ENCODE measurements around the gene HARS1.
A peak's percentile ranks its signal among the peaks of the same experiment; 100 is the strongest.
"Not testable (repeated sequence)": the region's sequence is repeated elsewhere in the genome, so short reads cannot be mapped to it uniquely, and the experiment has no call there.

HARS1 gene, protein sequence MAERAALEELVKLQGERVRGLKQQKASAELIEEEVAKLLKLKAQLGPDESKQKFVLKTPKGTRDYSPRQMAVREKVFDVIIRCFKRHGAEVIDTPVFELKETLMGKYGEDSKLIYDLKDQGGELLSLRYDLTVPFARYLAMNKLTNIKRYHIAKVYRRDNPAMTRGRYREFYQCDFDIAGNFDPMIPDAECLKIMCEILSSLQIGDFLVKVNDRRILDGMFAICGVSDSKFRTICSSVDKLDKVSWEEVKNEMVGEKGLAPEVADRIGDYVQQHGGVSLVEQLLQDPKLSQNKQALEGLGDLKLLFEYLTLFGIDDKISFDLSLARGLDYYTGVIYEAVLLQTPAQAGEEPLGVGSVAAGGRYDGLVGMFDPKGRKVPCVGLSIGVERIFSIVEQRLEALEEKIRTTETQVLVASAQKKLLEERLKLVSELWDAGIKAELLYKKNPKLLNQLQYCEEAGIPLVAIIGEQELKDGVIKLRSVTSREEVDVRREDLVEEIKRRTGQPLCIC

GRCh38 chr5:140690941-140691924, at the start of gene HARS1, which contains the start of gene HARS2:
Gene HARS1, minus strand, starts transcription at chr5:140691370. Its CDS starts 66 bp downstream, at chr5:140691304.
Gene HARS2, plus strand, starts transcription at chr5:140691455. Its CDS starts 194 bp downstream, at chr5:140691649.
- peak; percentile 96 to 97 for DNase-seq (ENCODE audit: low read depth in 2 of 2)
- peak within 1 kb of the TSS; percentile 68 to 88 for H3K4me3 ChIP-seq (replicated peaks in 1 of 2; ENCODE audit: low read depth in 2 of 2, low read length in 2 of 2)
- TF ChIP-seq, protein P1, sequence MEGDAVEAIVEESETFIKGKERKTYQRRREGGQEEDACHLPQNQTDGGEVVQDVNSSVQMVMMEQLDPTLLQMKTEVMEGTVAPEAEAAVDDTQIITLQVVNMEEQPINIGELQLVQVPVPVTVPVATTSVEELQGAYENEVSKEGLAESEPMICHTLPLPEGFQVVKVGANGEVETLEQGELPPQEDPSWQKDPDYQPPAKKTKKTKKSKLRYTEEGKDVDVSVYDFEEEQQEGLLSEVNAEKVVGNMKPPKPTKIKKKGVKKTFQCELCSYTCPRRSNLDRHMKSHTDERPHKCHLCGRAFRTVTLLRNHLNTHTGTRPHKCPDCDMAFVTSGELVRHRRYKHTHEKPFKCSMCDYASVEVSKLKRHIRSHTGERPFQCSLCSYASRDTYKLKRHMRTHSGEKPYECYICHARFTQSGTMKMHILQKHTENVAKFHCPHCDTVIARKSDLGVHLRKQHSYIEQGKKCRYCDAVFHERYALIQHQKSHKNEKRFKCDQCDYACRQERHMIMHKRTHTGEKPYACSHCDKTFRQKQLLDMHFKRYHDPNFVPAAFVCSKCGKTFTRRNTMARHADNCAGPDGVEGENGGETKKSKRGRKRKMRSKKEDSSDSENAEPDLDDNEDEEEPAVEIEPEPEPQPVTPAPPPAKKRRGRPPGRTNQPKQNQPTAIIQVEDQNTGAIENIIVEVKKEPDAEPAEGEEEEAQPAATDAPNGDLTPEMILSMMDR (IDR thresholded peaks at IDR 0.05; ENCODE audit: low read depth, low read length), result no peak

GRCh38 chr5:140737486-140737885, 46.3 kb upstream of the HARS1 start:
- TF ChIP-seq, protein P1 (IDR thresholded peaks at IDR 0.05; ENCODE audit: low read depth, low read length), result no peak
- H3K4me3 ChIP-seq (replicated peaks in 1 of 2; ENCODE audit: low read depth in 2 of 2, low read length in 2 of 2), result no peak overlapping the region
- DNase-seq (ENCODE audit: low read depth in 2 of 2), result no peak

DNA sequence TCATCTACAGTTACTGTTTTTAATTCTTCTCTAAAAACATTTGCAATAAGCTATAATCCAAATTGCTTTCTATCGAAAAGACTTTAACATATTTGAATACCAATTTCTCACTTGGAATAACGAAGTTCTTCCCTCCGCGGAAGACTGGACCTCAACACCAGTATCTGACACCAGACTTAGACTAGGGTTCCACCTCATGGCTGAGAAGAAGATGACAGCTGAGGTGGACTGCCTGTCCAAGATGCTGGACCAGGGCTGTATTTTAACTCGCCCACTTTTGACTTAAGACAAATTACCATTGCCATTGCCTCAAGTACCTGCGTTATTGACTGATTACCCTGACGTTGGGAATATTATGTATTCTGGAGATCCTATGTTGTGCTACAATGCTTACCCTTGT, 43.2 kb upstream of the HARS1 start:
- TF ChIP-seq, protein P1 (IDR thresholded peaks at IDR 0.05; ENCODE audit: low read depth, low read length), result peak; percentile 22
- no peak overlapping the region for H3K4me3 ChIP-seq (replicated peaks in 1 of 2; ENCODE audit: low read depth in 2 of 2, low read length in 2 of 2)
- DNase-seq (ENCODE audit: low read depth in 2 of 2), result peak; percentile 14 to 32

- no peak overlapping the region for H3K4me3 ChIP-seq (replicated peaks in 1 of 2; ENCODE audit: low read depth in 2 of 2, low read length in 2 of 2)
- no peak for DNase-seq (ENCODE audit: low read depth in 2 of 2)
- TF ChIP-seq, protein P1 (IDR thresholded peaks at IDR 0.05; ENCODE audit: low read depth, low read length), result no peak
Observed at GRCh38 chr5:140733098-140733497, 41.9 kb upstream of the HARS1 start.

DNA sequence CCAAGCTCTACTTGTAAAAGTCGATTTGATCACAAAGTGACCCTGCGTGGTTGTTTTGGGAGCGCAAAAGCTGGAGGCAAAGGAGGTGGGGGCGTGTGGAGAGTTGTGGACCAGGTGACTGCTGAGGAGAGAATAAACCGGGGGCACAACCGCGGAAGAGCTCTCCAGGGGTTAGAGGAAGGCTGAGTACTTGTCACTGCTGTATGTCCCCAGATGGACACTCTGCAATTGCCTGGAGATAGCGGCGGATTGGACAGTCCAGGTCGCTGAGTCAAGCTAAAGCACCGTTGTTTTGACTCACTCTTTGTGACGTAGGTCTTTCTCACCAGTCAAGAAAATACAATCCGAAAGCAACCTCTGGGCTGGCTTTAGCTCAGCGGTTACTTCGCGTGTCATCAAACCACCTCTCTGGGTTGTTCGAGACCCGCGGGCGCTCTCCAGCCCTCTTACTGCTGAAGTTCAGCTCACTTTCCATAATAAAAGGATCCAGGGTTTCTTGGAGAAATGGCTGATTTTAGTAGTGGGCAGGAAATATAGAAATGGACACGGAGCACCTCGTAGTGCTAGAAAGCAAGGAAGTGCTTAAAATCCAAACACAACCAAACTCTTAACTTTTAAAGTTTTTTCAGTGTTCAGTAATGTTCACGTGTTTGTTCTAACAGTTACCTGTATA, 34.8 kb upstream of the HARS1 start:
- TF ChIP-seq, protein P1 (IDR thresholded peaks at IDR 0.05; ENCODE audit: low read depth, low read length), result no peak
- DNase-seq (ENCODE audit: low read depth in 2 of 2), result peak; percentile 87 to 98
- peak overlapping the region; percentile 29 to 56 for H3K4me3 ChIP-seq (replicated peaks in 1 of 2; ENCODE audit: low read depth in 2 of 2, low read length in 2 of 2)

GRCh38 chr5:140721395-140721794, 30.2 kb upstream of the HARS1 start:
- H3K4me3 ChIP-seq (replicated peaks in 1 of 2; ENCODE audit: low read depth in 2 of 2, low read length in 2 of 2); DNase-seq (ENCODE audit: low read depth in 2 of 2): not testable (repeated sequence)

DNA sequence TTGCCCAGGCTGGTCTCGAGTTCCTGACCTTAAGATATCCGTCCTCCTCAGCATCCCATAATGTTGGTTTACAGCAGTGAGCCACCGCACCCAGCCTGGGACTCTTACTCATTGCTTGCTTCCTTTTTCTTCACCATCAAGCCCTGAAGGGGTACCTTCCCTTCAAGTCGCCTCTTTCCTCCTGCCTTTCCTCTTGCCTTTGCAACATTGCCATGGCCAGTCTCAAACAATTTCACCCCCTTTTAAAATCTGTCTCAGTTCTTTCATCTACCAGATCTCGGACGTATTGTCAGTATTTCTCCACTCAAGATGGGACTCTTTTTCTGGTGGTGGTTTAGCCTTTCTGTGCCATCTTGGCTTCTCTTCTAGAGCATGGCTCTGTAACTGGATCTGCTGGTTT, 29.6 kb upstream of the HARS1 start:
- peak in 1 of 2 donors; percentile 10 for DNase-seq (ENCODE audit: low read depth in 2 of 2)
- not testable (repeated sequence) for H3K4me3 ChIP-seq (replicated peaks in 1 of 2; ENCODE audit: low read depth in 2 of 2, low read length in 2 of 2)
